HL-60/S4 (cell line): Measurements from ENCODE around the gene POLG.
"Not testable (repeated sequence)": the region's sequence is repeated elsewhere in the genome, so short reads cannot be mapped to it uniquely, and the experiment has no call there.

Experiments
- in situ Hi-C: fragments of 300-500 bp; cut with MboI; formaldehyde crosslinking; loops from 2 replicates; pipeline ENCODE4 v1.14.3; 2022; ENCODE audit warnings: low sequenced_read_pairs

POLG gene

DNA sequence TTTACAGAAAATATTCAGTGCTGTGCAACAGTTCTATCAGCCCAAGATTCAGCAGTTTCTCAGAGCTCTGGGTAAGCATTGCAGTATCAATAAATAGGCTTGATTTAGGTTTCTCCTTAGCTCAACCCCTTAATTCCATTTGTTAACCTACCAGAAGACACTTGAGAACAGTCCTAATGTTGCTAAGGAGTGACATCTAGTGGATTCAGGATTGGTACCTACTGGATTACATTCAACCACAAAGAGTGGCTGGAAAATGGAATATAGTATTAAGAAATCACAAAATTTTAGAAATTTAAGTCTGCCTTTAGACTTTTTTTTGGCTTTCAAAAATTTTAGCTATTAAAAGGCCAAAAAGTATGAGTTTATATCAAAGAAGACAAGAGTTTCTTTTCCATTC is 34.7 kb downstream of the POLG start:
- in situ Hi-C loops = no loop called here

DNA sequence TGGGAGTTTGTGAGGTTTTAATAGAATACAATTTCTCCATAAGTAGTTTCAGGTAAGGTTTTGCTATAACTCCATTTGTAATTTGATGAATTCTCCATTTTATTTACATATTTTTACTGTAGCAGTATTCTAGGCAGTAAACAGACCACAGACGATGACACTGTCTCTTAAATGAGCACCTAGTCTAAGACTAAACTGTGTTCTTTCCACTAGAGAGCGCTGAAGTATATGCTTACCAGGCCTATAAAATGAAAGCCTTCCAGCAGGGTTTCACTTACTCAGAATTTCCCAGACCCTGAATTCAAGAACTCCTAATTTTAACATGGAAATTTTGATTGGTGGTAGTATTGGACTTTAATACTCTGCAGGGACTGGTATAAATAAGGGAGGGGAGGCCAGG is 41.6 kb downstream of the POLG start:
- in situ Hi-C loops = no loop called here

DNA sequence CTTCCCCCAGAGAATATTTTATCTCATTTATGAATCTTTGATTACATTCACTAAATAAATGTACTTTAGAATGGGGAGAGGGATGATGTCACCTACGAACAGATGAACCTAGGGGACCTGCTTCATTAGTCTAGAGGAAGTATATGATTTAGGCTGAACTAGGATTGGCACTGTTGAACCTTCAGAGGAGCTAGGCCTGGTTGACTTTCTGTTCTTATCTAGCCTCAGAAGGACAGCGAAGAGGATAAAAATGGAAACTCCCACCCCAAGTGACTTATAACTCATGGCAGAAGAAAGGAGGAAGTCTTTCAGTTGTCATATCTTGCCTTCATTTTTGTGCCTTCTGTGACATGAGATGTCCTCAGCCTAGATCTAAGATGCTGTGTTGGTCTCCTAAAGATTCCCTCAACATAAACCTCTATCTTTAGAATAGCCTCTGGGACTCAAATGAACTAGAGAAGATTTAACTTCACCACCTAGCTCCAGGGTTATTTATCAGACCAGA is 42.6 kb downstream of the POLG start:
- in situ Hi-C loops = no loop called here

DNA sequence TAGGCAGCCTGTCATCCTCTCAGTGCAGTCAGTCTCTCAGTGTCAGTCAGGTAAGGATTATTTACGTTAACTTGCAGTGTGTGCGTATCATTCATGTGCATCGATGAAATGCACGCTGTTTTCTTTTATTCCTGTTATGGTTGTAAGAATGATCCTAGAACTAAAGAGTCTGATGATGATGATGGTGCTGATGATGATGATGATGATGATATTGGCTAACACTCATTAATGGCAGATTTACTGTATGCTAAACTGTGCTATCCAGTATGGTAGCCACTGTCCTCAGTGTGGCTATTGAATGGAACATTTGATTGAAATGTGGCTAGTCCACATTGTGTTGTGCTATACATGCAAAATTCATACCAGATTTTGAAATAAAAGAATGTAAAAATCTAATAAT is 51.4 kb downstream of the POLG start:
- in situ Hi-C loops = no loop called here

DNA sequence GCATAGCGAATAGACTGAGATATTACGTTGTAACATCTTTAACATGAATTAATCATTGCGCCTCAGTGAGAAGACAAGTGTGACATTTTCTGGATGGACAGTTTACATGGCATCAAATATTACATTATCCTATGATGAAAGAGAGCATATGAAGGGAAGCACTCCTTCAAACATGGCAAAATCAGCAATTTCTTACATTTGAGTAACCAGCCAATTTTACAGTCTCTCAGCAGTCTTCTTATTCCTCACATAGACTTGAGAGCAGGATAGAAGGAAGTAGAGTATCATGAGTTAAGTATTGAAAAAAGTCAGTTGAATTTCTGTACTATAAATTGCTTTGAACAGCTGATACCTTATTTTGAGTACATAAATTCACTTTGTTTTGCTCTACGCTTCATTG is 52.0 kb downstream of the POLG start:
- in situ Hi-C loops = no loop called here

DNA sequence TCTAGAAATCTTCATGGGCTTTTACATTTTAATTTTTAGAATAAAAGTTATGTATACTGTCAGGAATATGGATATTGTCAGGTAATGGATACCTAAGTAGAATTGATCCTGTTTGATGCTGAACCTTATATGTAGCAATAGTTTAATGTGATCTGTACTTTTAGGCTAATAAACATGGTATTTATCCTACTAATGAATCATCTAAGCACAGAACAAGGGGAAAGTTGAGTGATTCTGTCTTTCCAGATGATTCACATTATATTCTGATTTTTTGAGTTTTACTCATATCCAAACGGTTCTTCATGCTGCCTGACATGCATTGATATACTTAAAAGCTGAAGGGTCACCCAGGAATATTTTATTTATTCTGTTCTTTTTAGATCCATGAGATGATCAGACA is 56.3 kb downstream of the POLG start:
- in situ Hi-C loops = no loop called here

DNA sequence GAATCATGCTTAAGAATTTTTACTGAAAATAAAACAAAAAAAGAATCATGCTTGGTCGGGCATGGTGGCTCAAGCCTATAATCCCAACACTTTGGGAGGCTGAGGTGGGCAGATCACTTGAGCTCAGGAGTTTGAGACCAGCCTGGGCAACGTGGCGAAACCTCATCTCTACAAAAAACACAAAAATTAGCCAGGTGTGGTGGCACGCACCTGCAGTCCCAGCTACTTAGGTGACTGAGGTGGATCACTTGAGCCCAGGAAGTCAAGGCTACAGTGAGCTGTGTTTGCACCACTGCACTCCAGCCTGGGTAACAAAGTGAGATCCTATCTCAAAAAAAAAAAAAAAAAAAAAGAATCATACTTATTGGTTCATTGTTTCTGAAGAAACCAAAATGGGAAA is 57.3 kb downstream of the POLG start:
- in situ Hi-C loops = not testable (repeated sequence)
